Thoracic aorta (tissue), 2 donors: ENCODE data around the gene ACSL3. TPM values are rescaled to one million over a fixed set of nuclear protein-coding genes. Genes with fewer than 3 reads are reported as not detected.
A peak's percentile ranks its signal among the peaks of the same experiment; 100 is the strongest.

Experiments used
- ATAC-seq: fragments of 150-250 bp; one replicate; pipeline ENCODE4 v1.8.0; 2017; ENCODE audit warnings: low read depth; ENCODE audit not compliant: insufficient number of reproducible peaks, low FRiP score
- DNase-seq: peaks from one replicate; pipeline ENCODE4 v3.0.0-alpha.2; 2020; ENCODE audit warnings: low spot score
- H3K27ac ChIP-seq, 2 donors: fragments of 200-600 bp; sonication (generic); 1 replicate in 1 of 2; 2 replicates in 1 of 2; pipeline ENCODE4 v1.5.1; 2016; ENCODE audit warnings: mild to moderate bottlenecking in 2 of 2, moderate library complexity in 2 of 2
- H3K27me3 ChIP-seq: fragments of 200-600 bp; sonication (generic); replicated peaks from 2 replicates; pipeline ENCODE4 v1.6.0; 2016; ENCODE audit warnings: mild to moderate bottlenecking; ENCODE audit not compliant: insufficient read depth
- H3K36me3 ChIP-seq: fragments of 200-600 bp; sonication (generic); one replicate; pipeline ENCODE4 v1.5.1; 2016
- H3K4me1 ChIP-seq, 2 donors: fragments of 200-600 bp; sonication (generic); 1 replicate in 1 of 2; 2 replicates in 1 of 2; pipeline versions ENCODE4 v1.5.1 to v1.6.0; 2016; ENCODE audit warnings: low read depth in 2 of 2, mild to moderate bottlenecking in 1 of 2; ENCODE audit not compliant: control insufficient read depth in 1 of 2
- H3K4me3 ChIP-seq: fragments of 200-600 bp; sonication (generic); 2 replicates; pipeline ENCODE4 v1.5.1; 2016; ENCODE audit warnings: mild to moderate bottlenecking
- H3K9me3 ChIP-seq: fragments of 200-600 bp; sonication (generic); 2 replicates; pipeline ENCODE4 v1.5.1; 2016
- CTCF ChIP-seq: fragments of 200-600 bp; sonication (generic); IDR thresholded peaks from one replicate; pipeline ENCODE4 v1.5.1; 2019; ENCODE audit warnings: antibody characterized with exemption
- total RNA-seq, 2 donors: library from RNA; depleted of rRNA; stranded (reverse); fragments of >200 nt; gene quantifications; one replicate each; pipeline versions ENCODE4 v1.1.0 to v1.2.3, GENCODE V29; 2016

The ACSL3 gene
- total RNA-seq, 2 donors from 2014 or later = 65.1 to 79.0 TPM

- no peak for ATAC-seq
- peaks cover 8% of the 10 kb centered on the region for H3K9me3 ChIP-seq
- H3K27ac ChIP-seq = no peak overlapping the region
- TF ChIP-seq CTCF = no peak
- peaks cover 11 to 15% of the 10 kb centered on the region in 2 donors for H3K4me1 ChIP-seq
- peaks cover 10% of the 10 kb centered on the region for H3K36me3 ChIP-seq
- DNase-seq = no peak
- no peaks in the 10 kb centered on the region for H3K27me3 ChIP-seq
- H3K4me3 ChIP-seq = no peak overlapping the region
Measured at GRCh38 chr2:222942977-222943376, 82.1 kb downstream of the ACSL3 start.

DNA sequence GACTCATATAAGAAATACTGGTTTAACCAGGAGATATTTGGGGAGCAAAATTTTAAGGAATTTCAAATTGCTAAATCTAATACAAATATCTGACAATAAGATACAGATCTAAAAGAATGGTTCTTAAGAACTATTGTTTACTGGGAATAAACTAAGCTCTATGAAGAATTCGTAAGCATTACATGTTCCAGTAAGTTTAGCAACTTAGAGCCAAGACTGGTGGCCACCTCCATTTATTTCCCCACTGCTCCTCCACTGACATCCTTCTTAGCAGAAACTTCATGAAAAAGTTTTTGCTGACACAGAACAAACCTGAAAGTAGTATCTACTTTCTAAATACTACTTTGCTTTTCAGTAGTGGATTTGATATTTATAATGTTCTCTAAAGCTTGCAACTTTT lies 83.0 kb downstream of the ACSL3 start:
- Histone ChIP-seq H3K27ac (peak overlapping the region in 1 of 2 donors; percentile 2), H3K9me3 (no peaks in the 10 kb centered on the region), H3K4me3 (peak overlapping the region; percentile 39), H3K27me3 (no peaks in the 10 kb centered on the region), H3K4me1 (peaks cover 11 to 15% of the 10 kb centered on the region in 2 donors), H3K36me3 (peaks cover 10% of the 10 kb centered on the region)
- ATAC-seq = no peak
- TF ChIP-seq CTCF = no peak
- DNase-seq = no peak

GRCh38 chr2:222944552-222944951 lies 83.7 kb downstream of the ACSL3 start:
- no peak for TF ChIP-seq CTCF
- Histone ChIP-seq H3K4me1 (peaks cover 11 to 15% of the 10 kb centered on the region in 2 donors), H3K4me3 (peak overlapping the region; percentile 39), H3K27me3 (no peaks in the 10 kb centered on the region), H3K36me3 (peaks cover 6% of the 10 kb centered on the region), H3K9me3 (no peaks in the 10 kb centered on the region), H3K27ac (peak overlapping the region in 1 of 2 donors; percentile 12)
- DNase-seq (no peak), ATAC-seq (no peak)

- Histone ChIP-seq H3K4me1 (peaks cover 11 to 15% of the 10 kb centered on the region in 2 donors), H3K9me3 (no peaks in the 10 kb centered on the region), H3K4me3 (no peak overlapping the region), H3K27ac (peak overlapping the region in 1 of 2 donors; percentile 12), H3K36me3 (peaks cover 4% of the 10 kb centered on the region), H3K27me3 (no peaks in the 10 kb centered on the region)
- ATAC-seq (no peak), DNase-seq (no peak)
- TF ChIP-seq CTCF = no peak
Measured at GRCh38 chr2:222944971-222945740, 84.3 kb downstream of the ACSL3 start.

DNA sequence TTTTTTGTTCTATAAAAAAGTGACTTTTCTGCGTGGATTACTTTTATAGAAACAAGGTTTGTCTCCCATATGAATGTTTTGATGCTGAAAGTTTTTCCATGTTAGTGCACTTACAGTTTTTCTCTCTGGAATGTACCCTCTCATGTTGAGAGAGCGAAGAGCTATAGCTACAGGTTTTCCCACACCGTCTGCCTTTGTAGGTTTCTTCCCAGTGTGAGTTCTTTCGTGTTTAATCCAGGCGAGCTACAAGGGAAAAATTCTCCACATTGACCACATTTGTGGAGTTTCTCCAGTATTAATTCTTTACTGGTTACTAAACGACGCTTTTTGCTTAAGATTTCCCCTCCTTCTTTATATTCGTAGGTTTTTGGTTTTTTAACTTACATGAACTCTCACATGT lies 85.1 kb downstream of the ACSL3 start:
- H3K27me3 ChIP-seq = no peaks in the 10 kb centered on the region
- H3K36me3 ChIP-seq = no peaks in the 10 kb centered on the region
- no peaks in the 10 kb centered on the region for H3K9me3 ChIP-seq
- no peak for TF ChIP-seq CTCF
- no peak for ATAC-seq
- H3K27ac ChIP-seq = no peak overlapping the region
- peaks cover 11 to 15% of the 10 kb centered on the region in 2 donors for H3K4me1 ChIP-seq
- no peak for DNase-seq
- H3K4me3 ChIP-seq = no peak overlapping the region
